ENCODE measurements around the gene RBM42.

- no peak for TF ChIP-seq CTCF (IDR thresholded peaks at IDR 0.05)
- TF ChIP-seq POLR2A (IDR thresholded peaks at IDR 0.05), result no peak
Observed at GRCh38 chr19:35655600-35655999, 26.8 kb downstream of the RBM42 start.

Measured in body of pancreas (tissue), 4 donors.